Nephron (organoid): ENCODE measurements around the gene HPD.

Experiments
- H3K27ac Mint-ChIP-seq, 3 experiments: 2 replicates each; pipeline ENCODE4 v1.8.0; 2020; ENCODE audit warnings: mixed read lengths in 3 of 3, mild to moderate bottlenecking in 2 of 3, moderate library complexity in 1 of 3
- H3K27me3 Mint-ChIP-seq: 2 replicates; pipeline ENCODE4 v1.8.0; 2021; ENCODE audit warnings: low read depth, mild to moderate bottlenecking, moderate library complexity, mixed read lengths
- H3K36me3 Mint-ChIP-seq: 2 replicates; pipeline ENCODE4 v1.8.0; 2020; ENCODE audit warnings: low read depth, mixed read lengths
- H3K4me1 Mint-ChIP-seq: 2 replicates; pipeline ENCODE4 v1.8.0; 2020; ENCODE audit warnings: mixed read lengths
- H3K4me3 Mint-ChIP-seq, 3 experiments: 2 replicates each; pipeline ENCODE4 v1.8.0; 2020; ENCODE audit warnings: mild to moderate bottlenecking in 3 of 3, mixed read lengths in 3 of 3, moderate library complexity in 2 of 3
- H3K9me3 Mint-ChIP-seq: 2 replicates; pipeline ENCODE4 v1.8.0; 2020; ENCODE audit warnings: mixed read lengths
- TF ChIP-seq, protein P1 (sequence below), 3 experiments: fragments of 200-600 bp; sonication (generic); IDR thresholded peaks; one replicate each; pipeline ENCODE4 v1.5.0; 2021; ENCODE audit warnings: antibody characterized with exemption in 3 of 3; ENCODE audit not compliant: unreplicated experiment in 3 of 3

Gene HPD

DNA sequence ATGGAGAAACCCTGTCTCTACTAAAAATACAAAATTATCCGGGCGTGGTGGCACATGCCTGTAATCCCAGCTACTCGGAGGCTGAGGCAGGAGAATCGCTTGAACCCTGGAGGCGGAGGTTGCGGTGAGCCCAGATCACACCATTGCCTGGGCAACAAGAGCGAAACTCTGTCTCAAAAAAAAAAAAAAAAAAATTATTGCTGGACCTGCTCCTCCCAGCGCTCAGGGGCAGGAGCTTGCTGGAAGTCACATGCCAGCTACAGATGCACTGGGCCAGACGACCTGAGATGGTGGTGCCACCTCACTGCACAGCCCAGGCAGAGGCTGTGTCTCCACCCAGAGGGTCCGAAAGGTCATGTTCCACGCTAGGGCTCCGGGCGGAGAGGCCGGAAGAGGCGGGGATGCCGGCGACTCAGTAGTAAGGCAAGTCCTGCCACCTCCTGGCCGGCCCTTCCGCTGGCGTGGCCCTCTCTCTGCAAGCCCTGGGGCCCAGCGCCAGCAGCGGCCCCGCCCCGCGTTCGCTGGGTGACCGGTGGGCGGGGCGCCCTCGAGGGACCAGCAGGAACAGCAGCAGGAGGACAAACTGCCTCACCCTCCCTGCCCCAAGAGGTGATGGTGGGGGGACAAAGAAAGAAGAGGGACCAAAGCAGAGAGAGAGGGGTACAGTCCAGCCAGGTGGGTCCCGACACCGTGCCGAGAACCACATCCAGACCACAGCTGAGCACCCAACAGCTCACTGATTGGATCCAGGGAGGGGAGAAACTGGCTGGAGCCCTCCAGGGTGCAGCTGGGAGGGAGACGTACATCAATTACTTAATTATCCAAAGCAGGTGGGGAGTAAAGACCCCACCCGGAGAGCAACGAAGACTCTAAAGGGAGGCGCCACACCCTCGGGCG is 61.6 kb downstream of the HPD start:
- H3K27ac Mint-ChIP-seq = peak overlapping the region; percentile 94 to 98 (median 97)
- peaks cover 47% of the 10 kb centered on the region for H3K4me1 Mint-ChIP-seq
- TF ChIP-seq, protein P1, sequence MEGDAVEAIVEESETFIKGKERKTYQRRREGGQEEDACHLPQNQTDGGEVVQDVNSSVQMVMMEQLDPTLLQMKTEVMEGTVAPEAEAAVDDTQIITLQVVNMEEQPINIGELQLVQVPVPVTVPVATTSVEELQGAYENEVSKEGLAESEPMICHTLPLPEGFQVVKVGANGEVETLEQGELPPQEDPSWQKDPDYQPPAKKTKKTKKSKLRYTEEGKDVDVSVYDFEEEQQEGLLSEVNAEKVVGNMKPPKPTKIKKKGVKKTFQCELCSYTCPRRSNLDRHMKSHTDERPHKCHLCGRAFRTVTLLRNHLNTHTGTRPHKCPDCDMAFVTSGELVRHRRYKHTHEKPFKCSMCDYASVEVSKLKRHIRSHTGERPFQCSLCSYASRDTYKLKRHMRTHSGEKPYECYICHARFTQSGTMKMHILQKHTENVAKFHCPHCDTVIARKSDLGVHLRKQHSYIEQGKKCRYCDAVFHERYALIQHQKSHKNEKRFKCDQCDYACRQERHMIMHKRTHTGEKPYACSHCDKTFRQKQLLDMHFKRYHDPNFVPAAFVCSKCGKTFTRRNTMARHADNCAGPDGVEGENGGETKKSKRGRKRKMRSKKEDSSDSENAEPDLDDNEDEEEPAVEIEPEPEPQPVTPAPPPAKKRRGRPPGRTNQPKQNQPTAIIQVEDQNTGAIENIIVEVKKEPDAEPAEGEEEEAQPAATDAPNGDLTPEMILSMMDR (IDR thresholded peaks at IDR 0.05; ENCODE audit: unreplicated experiment in 3 of 3) = peak in 1 of 3 experiments; percentile 39
- H3K36me3 Mint-ChIP-seq = peaks cover 30% of the 10 kb centered on the region
- no peaks in the 10 kb centered on the region for H3K9me3 Mint-ChIP-seq
- H3K4me3 Mint-ChIP-seq = peak overlapping the region; percentile 83 to 95 (median 93)
- peaks cover 3% of the 10 kb centered on the region for H3K27me3 Mint-ChIP-seq

DNA sequence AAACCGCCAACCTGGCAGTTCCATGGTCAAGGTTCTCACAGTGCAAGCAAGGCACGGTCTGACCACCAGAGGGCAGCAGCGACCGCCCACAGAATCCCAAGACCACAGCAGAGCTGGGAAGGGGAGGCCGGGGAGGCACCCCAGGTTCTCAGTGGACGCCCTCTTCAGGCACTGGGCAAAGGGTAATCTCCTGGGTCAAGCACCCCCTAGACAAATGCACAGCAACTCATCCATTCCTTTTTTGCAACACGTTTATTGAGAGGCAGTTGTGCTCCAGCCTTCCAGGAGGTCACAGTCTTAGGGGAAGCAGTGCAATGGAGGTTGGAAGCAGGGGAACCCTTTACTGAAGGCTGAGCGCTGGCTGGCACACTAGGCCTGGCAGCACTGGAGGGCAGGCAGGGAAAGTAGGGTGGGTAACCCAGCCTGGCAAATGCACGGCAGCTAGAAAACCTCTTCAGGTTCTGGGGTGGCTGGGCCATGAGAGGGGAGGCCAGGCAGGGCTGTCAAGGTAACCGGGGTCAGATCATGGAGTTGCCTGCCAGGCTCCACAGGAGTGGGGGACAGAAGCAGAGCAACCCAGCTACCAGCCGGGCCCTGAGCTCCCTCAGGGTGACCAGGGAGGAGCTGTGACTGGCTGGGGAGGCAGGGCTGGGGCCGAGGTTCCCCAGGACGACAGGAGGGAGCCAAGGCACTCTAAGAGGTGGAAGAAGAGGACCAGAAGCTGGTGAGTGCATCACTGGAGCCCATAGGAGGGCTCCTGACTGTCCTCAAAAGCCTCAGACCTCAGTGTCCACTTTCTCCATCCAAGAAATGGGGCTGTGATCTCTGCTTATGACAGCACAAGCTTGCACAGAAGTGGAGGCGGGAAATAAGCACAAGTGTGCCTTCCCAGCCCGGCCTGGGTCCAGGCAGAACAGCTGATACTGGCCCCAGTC is 63.4 kb downstream of the HPD start:
- peaks cover 53% of the 10 kb centered on the region for H3K4me1 Mint-ChIP-seq
- TF ChIP-seq, protein P1 (IDR thresholded peaks at IDR 0.05; ENCODE audit: unreplicated experiment in 3 of 3) = peak; percentile 82 to 94 (median 93)
- no peaks in the 10 kb centered on the region for H3K9me3 Mint-ChIP-seq
- H3K36me3 Mint-ChIP-seq = peaks cover 22% of the 10 kb centered on the region
- peak overlapping the region; percentile 81 to 86 (median 83) for H3K4me3 Mint-ChIP-seq
- H3K27ac Mint-ChIP-seq = peak overlapping the region; percentile 86 to 95 (median 87)
- H3K27me3 Mint-ChIP-seq = peaks cover 7% of the 10 kb centered on the region

DNA sequence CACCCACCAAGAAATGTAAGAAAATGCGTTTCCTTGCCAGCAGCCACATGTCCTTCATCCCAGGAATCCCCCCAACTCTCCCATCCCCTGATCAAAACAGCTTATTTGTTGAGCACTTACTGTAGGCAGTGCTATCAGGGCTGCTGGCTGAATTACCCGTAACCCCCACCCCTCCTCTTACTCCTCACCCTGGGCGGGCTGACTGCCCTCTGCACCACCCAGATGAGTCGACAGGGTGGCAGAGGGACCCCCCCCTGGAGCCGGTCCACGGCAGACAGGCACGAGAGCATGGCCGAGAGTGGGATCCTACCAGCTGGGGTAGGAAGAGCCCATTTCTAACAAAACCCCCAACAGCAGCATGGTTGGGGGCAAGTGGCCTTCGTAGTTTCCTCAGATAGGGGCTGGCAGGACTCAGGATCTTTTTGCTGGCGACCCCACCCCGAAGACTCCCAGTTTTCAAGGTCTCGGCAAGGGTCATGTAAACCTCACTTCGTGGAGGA is 64.1 kb downstream of the HPD start:
- H3K27me3 Mint-ChIP-seq = peaks cover 7% of the 10 kb centered on the region
- peak overlapping the region; percentile 86 to 95 (median 87) for H3K27ac Mint-ChIP-seq
- H3K4me1 Mint-ChIP-seq = peaks cover 55% of the 10 kb centered on the region
- H3K4me3 Mint-ChIP-seq = peak overlapping the region; percentile 81 to 86 (median 83)
- peaks cover 22% of the 10 kb centered on the region for H3K36me3 Mint-ChIP-seq
- TF ChIP-seq, protein P1 (IDR thresholded peaks at IDR 0.05; ENCODE audit: unreplicated experiment in 3 of 3) = no peak
- no peaks in the 10 kb centered on the region for H3K9me3 Mint-ChIP-seq

DNA sequence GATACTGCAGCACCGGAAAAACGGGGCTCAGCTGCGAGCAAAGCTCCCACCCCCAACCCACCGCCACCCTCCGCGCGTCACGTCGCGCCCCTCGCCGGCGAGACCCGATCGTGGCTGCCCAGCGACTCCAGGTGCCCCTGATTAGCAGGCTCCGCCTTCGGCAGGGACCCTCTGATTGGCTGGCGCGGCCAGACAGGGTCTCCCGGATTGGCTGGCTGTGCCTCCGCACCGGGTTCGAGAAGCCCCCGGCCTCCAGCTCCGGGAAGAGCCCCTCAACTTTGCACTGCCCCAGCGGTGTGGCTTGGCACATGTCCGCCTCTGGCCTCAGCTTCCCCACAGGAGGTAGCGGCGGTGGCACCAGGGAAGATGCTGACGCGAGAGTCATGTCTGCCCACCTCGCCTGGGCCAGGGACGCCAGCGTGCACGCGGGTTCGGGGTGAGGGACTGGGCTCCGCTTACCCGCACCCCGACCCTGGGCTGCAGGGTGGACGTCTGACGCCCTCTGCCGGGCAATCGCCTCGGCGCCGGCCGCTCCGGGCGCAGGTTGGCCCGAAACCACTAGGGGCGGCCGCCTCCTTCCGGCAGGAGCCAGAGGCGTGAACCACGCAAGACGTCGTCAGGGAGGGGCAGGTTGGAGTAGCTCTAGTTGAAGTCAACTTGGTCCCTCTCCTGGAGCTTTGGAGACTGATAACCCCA is 64.7 kb downstream of the HPD start:
- Mint-ChIP-seq H3K27ac (peak overlapping the region; percentile 86 to 95 (median 87)), H3K27me3 (peaks cover 7% of the 10 kb centered on the region), H3K36me3 (peaks cover 19% of the 10 kb centered on the region), H3K4me3 (peak overlapping the region; percentile 81 to 86 (median 83)), H3K4me1 (peaks cover 51% of the 10 kb centered on the region), H3K9me3 (no peaks in the 10 kb centered on the region)
- TF ChIP-seq, protein P1 (IDR thresholded peaks at IDR 0.05; ENCODE audit: unreplicated experiment in 3 of 3) = peak; percentile 99 to 100 (median 100)

DNA sequence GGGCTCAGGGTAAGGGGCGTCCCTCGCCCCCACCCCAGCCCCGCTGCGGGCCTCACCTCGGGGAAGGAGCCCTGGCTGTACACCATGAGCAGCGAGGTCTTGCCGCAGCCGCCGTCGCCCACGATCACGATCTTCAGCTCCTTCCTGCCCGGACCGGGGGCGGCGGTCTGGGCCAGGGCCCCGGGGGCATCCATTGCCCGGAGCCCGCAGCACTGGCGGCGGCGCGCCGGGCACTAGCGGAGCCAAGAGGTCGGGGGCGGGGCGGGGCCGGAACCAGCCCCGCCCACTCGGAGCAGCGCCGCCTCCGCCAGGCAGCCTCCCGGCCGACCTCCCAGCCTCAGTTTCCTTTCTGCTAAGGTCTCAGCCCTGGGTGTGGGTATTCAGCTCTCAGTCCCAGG is 65.2 kb downstream of the HPD start, which contains the start of gene RHOF:
Gene RHOF (minus strand): TSS at position 249 of the 398 bp plus-strand sequence. CDS start 55 bp downstream, at position 194.
- TF ChIP-seq, protein P1 (IDR thresholded peaks at IDR 0.05; ENCODE audit: unreplicated experiment in 3 of 3) = no peak
- Mint-ChIP-seq H3K27ac (peak within 1 kb of the TSS; percentile 86 to 95 (median 87)), H3K36me3 (peaks cover 14% of the 10 kb centered on the region), H3K27me3 (peaks cover 7% of the 10 kb centered on the region), H3K9me3 (no peaks in the 10 kb centered on the region), H3K4me3 (peak within 1 kb of the TSS; percentile 81 to 86 (median 84)), H3K4me1 (peaks cover 46% of the 10 kb centered on the region)
